HUES48 (cell line): Measurements from ENCODE around the gene A2M.

Experiments
- H3K27ac ChIP-seq: one replicate; pipeline ENCODE4 v1.7.0; 2013; ENCODE audit warnings: low read depth, low read length, inconsistent platforms
- H3K27me3 ChIP-seq: 2 replicates; pipeline ENCODE4 v1.6.1; 2013; ENCODE audit warnings: mild to moderate bottlenecking, low read length; ENCODE audit not compliant: control insufficient read depth, insufficient read depth
- H3K36me3 ChIP-seq: 2 replicates; pipeline ENCODE4 v1.6.1; 2013; ENCODE audit warnings: low read length; ENCODE audit not compliant: control insufficient read depth, insufficient read depth
- H3K4me1 ChIP-seq: 2 replicates; pipeline ENCODE4 v1.6.1; 2013; ENCODE audit warnings: mild to moderate bottlenecking, low read length; ENCODE audit not compliant: control insufficient read depth, insufficient read depth
- H3K4me3 ChIP-seq: 2 replicates; pipeline ENCODE4 v1.5.1; 2013; ENCODE audit warnings: mild to moderate bottlenecking, low read depth, low read length
- H3K9ac ChIP-seq: 2 replicates; pipeline ENCODE4 v1.6.1; 2013; ENCODE audit warnings: mild to moderate bottlenecking, low read depth, low read length, moderate library complexity
- H3K9me3 ChIP-seq: 2 replicates; pipeline ENCODE4 v1.6.1; 2013; ENCODE audit warnings: low read length; ENCODE audit not compliant: control insufficient read depth, insufficient read depth

The A2M gene

GRCh38 chr12:9107542-9107873, 8.2 kb downstream of the A2M start:
- H3K4me1 ChIP-seq: no peaks in the 10 kb centered on the region
- H3K27ac ChIP-seq: no peak overlapping the region
- no peaks in the 10 kb centered on the region for H3K9me3 ChIP-seq
- H3K27me3 ChIP-seq: no peaks in the 10 kb centered on the region
- no peak overlapping the region for H3K4me3 ChIP-seq
- H3K9ac ChIP-seq: no peak overlapping the region
- H3K36me3 ChIP-seq: no peaks in the 10 kb centered on the region

- H3K27me3 ChIP-seq: no peaks in the 10 kb centered on the region
- H3K27ac ChIP-seq: no peak overlapping the region
- H3K9me3 ChIP-seq: no peaks in the 10 kb centered on the region
- H3K9ac ChIP-seq: no peak overlapping the region
- H3K4me3 ChIP-seq: no peak overlapping the region
- H3K36me3 ChIP-seq: no peaks in the 10 kb centered on the region
- no peaks in the 10 kb centered on the region for H3K4me1 ChIP-seq
Measured at GRCh38 chr12:9106610-9107541, 8.8 kb downstream of the A2M start.

GRCh38 chr12:9106067-9106466, 9.7 kb downstream of the A2M start:
- no peaks in the 10 kb centered on the region for H3K27me3 ChIP-seq
- H3K27ac ChIP-seq: no peak overlapping the region
- H3K9ac ChIP-seq: no peak overlapping the region
- no peaks in the 10 kb centered on the region for H3K9me3 ChIP-seq
- H3K4me3 ChIP-seq: no peak overlapping the region
- no peaks in the 10 kb centered on the region for H3K4me1 ChIP-seq
- H3K36me3 ChIP-seq: no peaks in the 10 kb centered on the region

GRCh38 chr12:9104767-9105423, 10.8 kb downstream of the A2M start:
- Histone ChIP-seq H3K36me3 (no peaks in the 10 kb centered on the region), H3K27ac (no peak overlapping the region), H3K9ac (no peak overlapping the region), H3K27me3 (no peaks in the 10 kb centered on the region), H3K4me1 (no peaks in the 10 kb centered on the region), H3K4me3 (no peak overlapping the region), H3K9me3 (no peaks in the 10 kb centered on the region)

GRCh38 chr12:9104087-9104486, 11.6 kb downstream of the A2M start:
- no peaks in the 10 kb centered on the region for H3K36me3 ChIP-seq
- no peaks in the 10 kb centered on the region for H3K4me1 ChIP-seq
- H3K27ac ChIP-seq: no peak overlapping the region
- H3K9ac ChIP-seq: no peak overlapping the region
- H3K9me3 ChIP-seq: no peaks in the 10 kb centered on the region
- no peaks in the 10 kb centered on the region for H3K27me3 ChIP-seq
- no peak overlapping the region for H3K4me3 ChIP-seq

GRCh38 chr12:9103050-9103849, 12.5 kb downstream of the A2M start:
- H3K9ac ChIP-seq: no peak overlapping the region
- H3K4me1 ChIP-seq: no peaks in the 10 kb centered on the region
- no peak overlapping the region for H3K4me3 ChIP-seq
- H3K27me3 ChIP-seq: no peaks in the 10 kb centered on the region
- H3K9me3 ChIP-seq: no peaks in the 10 kb centered on the region
- no peaks in the 10 kb centered on the region for H3K36me3 ChIP-seq
- no peak overlapping the region for H3K27ac ChIP-seq

- H3K4me1 ChIP-seq: no peaks in the 10 kb centered on the region
- no peak overlapping the region for H3K4me3 ChIP-seq
- no peaks in the 10 kb centered on the region for H3K36me3 ChIP-seq
- no peaks in the 10 kb centered on the region for H3K27me3 ChIP-seq
- H3K27ac ChIP-seq: no peak overlapping the region
- H3K9me3 ChIP-seq: no peaks in the 10 kb centered on the region
- H3K9ac ChIP-seq: no peak overlapping the region
Measured at GRCh38 chr12:9101018-9101687, 14.6 kb downstream of the A2M start.

- no peaks in the 10 kb centered on the region for H3K27me3 ChIP-seq
- H3K4me1 ChIP-seq: no peaks in the 10 kb centered on the region
- no peaks in the 10 kb centered on the region for H3K9me3 ChIP-seq
- no peak overlapping the region for H3K27ac ChIP-seq
- no peak overlapping the region for H3K9ac ChIP-seq
- no peak overlapping the region for H3K4me3 ChIP-seq
- no peaks in the 10 kb centered on the region for H3K36me3 ChIP-seq
Measured at GRCh38 chr12:9099552-9100190, 16.0 kb downstream of the A2M start.

- no peaks in the 10 kb centered on the region for H3K27me3 ChIP-seq
- no peak overlapping the region for H3K4me3 ChIP-seq
- no peak overlapping the region for H3K9ac ChIP-seq
- H3K36me3 ChIP-seq: no peaks in the 10 kb centered on the region
- no peaks in the 10 kb centered on the region for H3K4me1 ChIP-seq
- no peak overlapping the region for H3K27ac ChIP-seq
- H3K9me3 ChIP-seq: no peaks in the 10 kb centered on the region
Measured at GRCh38 chr12:9098463-9099026, 17.2 kb downstream of the A2M start.

- Histone ChIP-seq H3K36me3 (no peaks in the 10 kb centered on the region), H3K4me3 (no peak overlapping the region), H3K27ac (no peak overlapping the region), H3K9me3 (no peaks in the 10 kb centered on the region), H3K4me1 (no peaks in the 10 kb centered on the region), H3K9ac (no peak overlapping the region), H3K27me3 (no peaks in the 10 kb centered on the region)
Measured at GRCh38 chr12:9098115-9098452, 17.6 kb downstream of the A2M start.
